HepG2 (cell line): ENCODE data around the gene PDGFD. TPM values are rescaled to one million over a fixed set of nuclear protein-coding genes. Genes with fewer than 3 reads are reported as not detected.

ENCODE experiments used
- ATAC-seq: fragments of 200-7000 bp; cut with Tn5 transposase; 3 replicates; pipeline ENCODE4 v1.9.1; 2020; ENCODE audit warnings: mild to moderate bottlenecking, moderate library complexity
- BruUV-seq: library from RNA; stranded (reverse); fragments of 400-500 nt; replicated peaks from 2 replicates; lab custom pipeline; 2021; lab: Mats Ljungman, UMichigan
- CTCF ChIA-PET: fragments of 300-600 bp; formaldehyde crosslinking; extraction: SDS; loops from one replicate; lab custom pipeline; 2021; ENCODE audit warnings: low total read pairs, inconsistent platforms, low intra/inter-chr PET ratio; lab: Yijun Ruan, JAX
- POLR2A ChIA-PET: fragments of 350-600 bp; sonication (Branson Sonifier 250); formaldehyde crosslinking; loops from one replicate; lab custom pipeline; 2020; ENCODE audit warnings: antibody characterized with exemption, inconsistent platforms; lab: Yijun Ruan, JAX
- DNase-seq: peaks from one replicate; pipeline ENCODE4 v3.0.0-alpha.2; 2015; ENCODE audit warnings: low spot score
- FAIRE-seq: peaks from 3 replicates; lab custom pipeline; 2011; peaks lifted over from hg19 to GRCh38; lab: Jason Lieb, UNC
- H2AFZ ChIP-seq: one replicate; pipeline ENCODE4 v1.6.1; 2011; ENCODE audit warnings: low read length, inconsistent platforms
- H3K27ac ChIP-seq: fragments of 300-600 bp; 3 replicates; pipeline ENCODE4 v1.8.0; 2011; ENCODE audit warnings: mixed run types, mild to moderate bottlenecking, mixed read lengths, low read length, inconsistent platforms; ENCODE audit not compliant: insufficient read depth; ENCODE audit errors: extremely low read length
- H3K27me3 ChIP-seq, 2 experiments: fragments of 200-600 bp in 1 of 2; 2 replicates in 1 of 2; 3 replicates in 1 of 2; pipeline versions ENCODE4 v1.6.0 to v1.8.0; 2011; ENCODE audit warnings: low read length in 2 of 2, mild to moderate bottlenecking in 2 of 2, moderate library complexity in 2 of 2, inconsistent platforms in 1 of 2; ENCODE audit not compliant: insufficient read depth in 2 of 2, control insufficient read depth in 1 of 2
- H3K36me3 ChIP-seq, 2 experiments: fragments of 200-600 bp in 1 of 2; replicated peaks in 1 of 2; 2 replicates in 1 of 2; 3 replicates in 1 of 2; pipeline versions ENCODE4 v1.5.1 to v1.8.0; 2011; ENCODE audit warnings: low read length in 2 of 2, inconsistent platforms in 1 of 2; ENCODE audit not compliant: insufficient read depth in 2 of 2, control insufficient read depth in 1 of 2
- H3K4me1 ChIP-seq: 2 replicates; pipeline ENCODE4 v1.5.1; 2012; ENCODE audit warnings: low read length, inconsistent platforms; ENCODE audit not compliant: insufficient read depth
- H3K4me2 ChIP-seq: 2 replicates; pipeline ENCODE4 v1.6.0; 2011; ENCODE audit warnings: low read depth, low read length, inconsistent platforms
- H3K4me3 ChIP-seq, 3 experiments: fragments of 200-600 bp in 1 of 3; sonication (generic), shearing (Covaris generic) in 1 of 3; replicated peaks in 1 of 3; 2 replicates each; pipeline ENCODE4 v1.5.1; 2011 to 2016; ENCODE audit warnings: low read length in 3 of 3, inconsistent platforms in 2 of 3, low read depth in 2 of 3, mild to moderate bottlenecking in 2 of 3, control low read depth in 1 of 3, mixed read lengths in 1 of 3; ENCODE audit not compliant: insufficient read depth in 1 of 3
- H3K79me2 ChIP-seq: one replicate; pipeline ENCODE4 v1.6.1; 2011; ENCODE audit warnings: low read length, inconsistent platforms; ENCODE audit not compliant: insufficient read depth
- H3K9ac ChIP-seq: 2 replicates; pipeline ENCODE4 v1.6.0; 2011; ENCODE audit warnings: mild to moderate bottlenecking, low read depth, low read length, inconsistent platforms; ENCODE audit not compliant: insufficient read depth
- H3K9me3 ChIP-seq: 2 replicates; pipeline ENCODE4 v1.5.1; 2012; ENCODE audit warnings: mild to moderate bottlenecking, low read length
- H4K20me1 ChIP-seq: 2 replicates; pipeline ENCODE4 v1.6.0; 2011; ENCODE audit warnings: inconsistent platforms, mild to moderate bottlenecking, low read length, moderate library complexity; ENCODE audit not compliant: insufficient read depth
- BCL6 ChIP-seq: IDR thresholded peaks from 2 replicates; pipeline ENCODE4 v1.6.1; 2016; ENCODE audit warnings: missing genetic modification reagents, missing compliant biosample characterization
- BRD4 ChIP-seq: sonication (generic); formaldehyde crosslinking; IDR thresholded peaks from 2 replicates; pipeline ENCODE4 v1.4.0; 2020; ENCODE audit warnings: missing genetic modification reagents
- NRL ChIP-seq: sonication (generic); formaldehyde crosslinking; IDR thresholded peaks from 2 replicates; pipeline ENCODE4 v1.5.0; 2020; ENCODE audit warnings: missing genetic modification reagents, mild to moderate bottlenecking, moderate library complexity, borderline replicate concordance
- SNAPC5 ChIP-seq: sonication (generic); formaldehyde crosslinking; IDR thresholded peaks from 2 replicates; pipeline ENCODE4 v1.8.1; 2023; ENCODE audit warnings: mild to moderate bottlenecking, missing genetic modification reagents, borderline replicate concordance
- TBX3 ChIP-seq: fragments of 450-650 bp; IDR thresholded peaks from 2 replicates; pipeline ENCODE4 v1.6.1; 2017; ENCODE audit warnings: antibody characterized with exemption, mild to moderate bottlenecking, inconsistent platforms, borderline replicate concordance
- THAP8 ChIP-seq: sonication (generic); formaldehyde crosslinking; IDR thresholded peaks from 2 replicates; pipeline ENCODE4 v1.5.1; 2020; ENCODE audit warnings: missing genetic modification reagents, mild to moderate bottlenecking, borderline replicate concordance
- WIZ ChIP-seq: sonication (generic); formaldehyde crosslinking; IDR thresholded peaks from 2 replicates; pipeline ENCODE4 v1.5.1; 2020; ENCODE audit warnings: mild to moderate bottlenecking, missing genetic modification reagents
- ZNF614 ChIP-seq: IDR thresholded peaks from 2 replicates; pipeline ENCODE4 v1.6.1; 2018; ENCODE audit warnings: missing biosample characterization, missing genetic modification reagents, inconsistent platforms, borderline replicate concordance
- ZNF639 ChIP-seq: conservative IDR thresholded peaks from 2 replicates; pipeline ENCODE4 v1.6.1; 2018; ENCODE audit warnings: missing genetic modification reagents
- ZNF780A ChIP-seq: sonication (generic); formaldehyde crosslinking; IDR thresholded peaks from 2 replicates; pipeline ENCODE4 v1.8.0; 2022; ENCODE audit warnings: mild to moderate bottlenecking, missing genetic modification reagents, moderate library complexity
- WGBS: methylation state at CpG from one replicate; pipeline ENCODE4 v1.1.6; 2017; ENCODE audit warnings: low lambda C conversion rate; 5-methylcytosine and 5-hydroxymethylcytosine counted together
- in situ Hi-C: cut with HindIII; loops from 2 replicates; pipeline ENCODE4 v1.10.0; 2017; ENCODE audit warnings: low pct_unique_long_range_greater_than_20kb; ENCODE audit not compliant: extremely low pct_ligation_motif_present
- intact Hi-C: fragments of 100-400 bp; cut with micrococcal nuclease; formaldehyde crosslinking; loops from one replicate; pipeline ENCODE4 v1.10.0; 2022; ENCODE audit not compliant: unreplicated experiment
- polyA plus RNA-seq, 8 experiments: library from polyadenylated mRNA; depleted of rRNA in 3 of 8; stranded (reverse) in 7 of 8; unstranded in 1 of 8; fragments of >200 nt; fragmentation: Illumina TruSeq in 4 of 8; extraction: Trizol in 4 of 8; gene quantifications; 2 replicates each; pipeline versions ENCODE4 v1.2.1 to v1.2.3, GENCODE V29; 2011 to 2016; ENCODE audit warnings: low read depth in 4 of 8, missing spikeins in 1 of 8, mixed read lengths in 1 of 8; ENCODE audit not compliant: insufficient read depth in 1 of 8
- total RNA-seq, 5 experiments: library from RNA; depleted of rRNA; stranded (reverse); fragments of >200 nt; fragmentation: Illumina TruSeq; extraction: Trizol; gene quantifications; 2 replicates each; pipeline ENCODE4 v1.2.3, GENCODE V29; 2016; ENCODE audit warnings: low read depth in 1 of 5

The PDGFD gene
- total and polyA plus RNA-seq, 2 of the 13 experiments (the other 11 are each of a cell fraction or from before 2014, with no cell fraction given): 0.09 to 0.29 TPM

GRCh38 chr11:104091281-104092096, 72.5 kb downstream of the PDGFD start:
- Histone ChIP-seq H3K4me2 (no peak overlapping the region), H3K27me3 (no peaks in the 10 kb centered on the region), H4K20me1 (no peaks in the 10 kb centered on the region), H3K36me3 (no peaks in the 10 kb centered on the region), H3K9ac (no peak overlapping the region), H2AFZ (no peak overlapping the region), H3K79me2 (no peaks in the 10 kb centered on the region), H3K4me1 (no peaks in the 10 kb centered on the region), H3K4me3 (no peak overlapping the region), H3K27ac (no peak overlapping the region), H3K9me3 (no peaks in the 10 kb centered on the region)
- in situ Hi-C loops (no loop called here), intact Hi-C loops (no loop called here)
- no TSS peak for BruUV-seq
- TF ChIP-seq TBX3 (no peak), ZNF639 (no peak), BRD4 (CRISPR knock-in tag) (no peak), WIZ (CRISPR knock-in tag) (no peak), NRL (CRISPR knock-in tag) (no peak), ZNF780A (CRISPR knock-in tag) (no peak), ZNF614 (no peak), SNAPC5 (CRISPR knock-in tag) (no peak), BCL6 (CRISPR knock-in tag) (no peak), THAP8 (no peak)
- ATAC-seq: no peak
- DNase-seq: no peak
- ChIA-PET CTCF (no interaction called here), POLR2A (no interaction called here)
- 0% methylated on average over 4 of the region's 4 CpGs for WGBS
- no peak for FAIRE-seq
